ENCODE data around the gene IFT57.
A peak's percentile ranks its signal among the peaks of the same experiment; 100 is the strongest.

- TF ChIP-seq EP300 (IDR thresholded peaks at IDR 0.05; ENCODE audit: borderline replicate concordance) (no peak), CREB1 (IDR thresholded peaks at IDR 0.05; ENCODE audit: low read depth) (no peak), TAF1 (IDR thresholded peaks at IDR 0.05; ENCODE audit: low read depth) (no peak), NFIC (IDR thresholded peaks at IDR 0.05) (no peak), FOXM1 (IDR thresholded peaks at IDR 0.05; ENCODE audit: borderline replicate concordance, low read depth) (no peak), RAD21 (IDR thresholded peaks at IDR 0.05; ENCODE audit: low read depth) (peak; percentile 74), MAX (IDR thresholded peaks at IDR 0.05) (no peak), YY1 (IDR thresholded peaks at IDR 0.05; ENCODE audit: low read depth) (no peak)
Observed at GRCh38 chr3:108153451-108153981, 68.7 kb downstream of the IFT57 start.

Measured in Ishikawa (cell line).